ENCODE results near the gene ZDHHC11B.
A peak's percentile ranks its signal among the peaks of the same experiment; 100 is the strongest.
"Not testable (repeated sequence)": the region's sequence is repeated elsewhere in the genome, so short reads cannot be mapped to it uniquely, and the experiment has no call there.

ZDHHC11B gene

DNA sequence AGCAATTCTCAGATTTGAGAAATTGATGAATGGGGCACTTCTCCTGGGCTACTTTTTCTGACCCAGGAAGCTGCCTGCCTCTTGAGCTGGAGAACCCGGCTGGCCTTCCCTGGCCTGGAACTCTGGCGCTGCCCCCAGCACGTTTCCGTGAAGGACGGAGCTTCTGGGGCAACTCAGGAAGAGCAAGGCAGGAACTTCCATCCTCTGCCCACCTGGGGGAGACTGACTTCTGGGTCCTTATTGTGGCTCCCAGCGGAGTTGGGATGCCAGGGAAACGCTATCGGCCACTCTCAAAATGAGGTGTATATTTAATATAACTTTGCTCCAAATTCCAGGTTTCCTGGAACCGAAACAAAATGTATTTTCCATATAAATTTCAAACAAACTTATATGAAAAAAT is 57.4 kb downstream of the ZDHHC11B start:
- TF ChIP-seq CTCF (conservative IDR thresholded peaks at IDR 0.05; ENCODE audit: low read depth, low read length), result peak; percentile 7
- not testable (repeated sequence) for H3K4me3 ChIP-seq (ENCODE audit: low read length); DNase-seq (ENCODE audit: low read depth)

GRCh38 chr5:723865-724264 is 60.7 kb downstream of the ZDHHC11B start:
- not testable (repeated sequence) for H3K4me3 ChIP-seq (ENCODE audit: low read length); DNase-seq (ENCODE audit: low read depth)

DNA sequence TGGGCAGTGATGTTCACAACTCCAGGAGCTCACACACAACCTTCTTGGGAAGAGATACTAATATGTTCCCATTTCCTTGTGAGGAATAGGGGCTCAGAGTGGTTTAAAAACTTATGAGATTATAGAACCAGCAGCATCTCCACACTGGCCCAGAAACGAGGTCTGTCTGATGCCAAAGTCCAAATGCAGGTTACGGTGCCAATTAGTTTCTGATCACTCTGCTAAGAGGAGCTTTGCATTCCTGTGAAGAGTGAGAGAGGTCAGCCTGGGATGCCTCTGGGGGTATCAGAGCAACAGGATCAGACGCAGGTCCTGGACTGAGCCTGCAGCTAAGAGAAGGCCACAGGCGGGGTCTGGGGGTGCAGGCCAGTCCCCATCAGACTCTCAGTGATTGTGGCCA is 61.2 kb downstream of the ZDHHC11B start:
- not testable (repeated sequence) for DNase-seq (ENCODE audit: low read depth)

DNA sequence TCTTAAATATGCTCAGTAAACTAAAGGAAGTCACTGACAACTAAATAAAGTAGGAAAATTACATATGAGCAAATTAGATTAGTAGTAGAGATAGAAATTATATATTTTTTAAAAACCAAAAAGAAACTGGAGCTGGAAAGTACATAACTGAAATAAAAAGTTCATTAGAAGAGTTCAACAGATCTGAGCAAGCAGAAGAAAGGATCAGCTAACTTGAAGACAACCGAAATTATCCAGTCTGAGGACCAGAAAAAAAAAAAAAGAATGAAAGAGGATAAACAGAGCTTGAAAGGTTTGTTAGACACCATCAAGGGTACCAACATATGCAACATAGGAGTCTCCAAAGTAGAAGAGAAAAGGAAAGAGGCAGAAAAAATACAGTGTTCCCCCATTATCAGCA is 65.2 kb downstream of the ZDHHC11B start:
- not testable (repeated sequence) for DNase-seq (ENCODE audit: low read depth)

More for the DNA sequence above, 61.2 kb downstream of the ZDHHC11B start:
- H3K4me3 ChIP-seq (ENCODE audit: low read length), result not testable (repeated sequence)

DNA sequence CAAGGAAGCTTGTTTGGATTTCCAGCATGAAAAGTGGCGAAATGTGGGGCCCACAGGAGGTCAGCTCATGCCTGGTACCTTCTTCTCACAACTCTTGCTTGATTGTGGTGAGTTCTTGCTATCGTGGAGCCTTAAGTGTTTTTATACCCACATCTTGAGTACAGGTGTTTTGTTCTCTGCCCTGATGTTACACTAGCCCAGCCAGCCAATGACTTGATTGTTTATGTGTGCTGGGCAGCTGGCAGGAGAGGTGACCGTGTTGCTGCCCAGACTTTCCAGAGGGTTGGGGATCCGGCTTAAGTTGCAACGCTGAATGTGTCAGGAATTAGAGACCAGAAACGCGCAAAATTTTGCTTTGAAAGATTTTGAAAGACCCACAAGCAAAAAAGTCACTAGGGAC is 67.4 kb downstream of the ZDHHC11B start:
- TF ChIP-seq CTCF (conservative IDR thresholded peaks at IDR 0.05; ENCODE audit: low read depth, low read length), result no peak
- H3K4me3 ChIP-seq (ENCODE audit: low read length), result no peak overlapping the region
- DNase-seq (ENCODE audit: low read depth), result no peak

More for the DNA sequence above, 65.2 kb downstream of the ZDHHC11B start:
- not testable (repeated sequence) for H3K4me3 ChIP-seq (ENCODE audit: low read length)

GRCh38 chr5:716740-717139 is 67.8 kb downstream of the ZDHHC11B start:
- not testable (repeated sequence) for DNase-seq (ENCODE audit: low read depth); H3K4me3 ChIP-seq (ENCODE audit: low read length)

DNA sequence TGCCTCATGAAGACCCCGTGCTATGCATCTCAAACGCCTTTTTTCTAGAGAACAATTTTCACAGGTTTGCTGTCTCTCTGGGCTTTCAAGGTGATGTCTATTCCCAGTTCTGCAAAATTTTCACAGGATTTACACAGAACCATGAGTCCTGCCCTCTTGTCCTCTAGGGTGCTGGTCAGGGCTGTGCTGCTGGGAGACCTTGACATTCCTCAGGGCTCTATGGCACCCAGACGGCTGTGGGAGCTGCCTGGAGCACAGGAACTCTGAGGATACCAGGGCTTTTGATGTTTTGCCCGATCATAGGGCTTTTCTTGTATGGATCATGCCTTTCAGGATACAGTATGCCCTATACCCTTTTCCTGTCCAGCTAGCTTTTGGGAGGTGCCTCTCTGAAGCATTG is 68.9 kb downstream of the ZDHHC11B start:
- DNase-seq (ENCODE audit: low read depth); H3K4me3 ChIP-seq (ENCODE audit: low read length): not testable (repeated sequence)

DNA sequence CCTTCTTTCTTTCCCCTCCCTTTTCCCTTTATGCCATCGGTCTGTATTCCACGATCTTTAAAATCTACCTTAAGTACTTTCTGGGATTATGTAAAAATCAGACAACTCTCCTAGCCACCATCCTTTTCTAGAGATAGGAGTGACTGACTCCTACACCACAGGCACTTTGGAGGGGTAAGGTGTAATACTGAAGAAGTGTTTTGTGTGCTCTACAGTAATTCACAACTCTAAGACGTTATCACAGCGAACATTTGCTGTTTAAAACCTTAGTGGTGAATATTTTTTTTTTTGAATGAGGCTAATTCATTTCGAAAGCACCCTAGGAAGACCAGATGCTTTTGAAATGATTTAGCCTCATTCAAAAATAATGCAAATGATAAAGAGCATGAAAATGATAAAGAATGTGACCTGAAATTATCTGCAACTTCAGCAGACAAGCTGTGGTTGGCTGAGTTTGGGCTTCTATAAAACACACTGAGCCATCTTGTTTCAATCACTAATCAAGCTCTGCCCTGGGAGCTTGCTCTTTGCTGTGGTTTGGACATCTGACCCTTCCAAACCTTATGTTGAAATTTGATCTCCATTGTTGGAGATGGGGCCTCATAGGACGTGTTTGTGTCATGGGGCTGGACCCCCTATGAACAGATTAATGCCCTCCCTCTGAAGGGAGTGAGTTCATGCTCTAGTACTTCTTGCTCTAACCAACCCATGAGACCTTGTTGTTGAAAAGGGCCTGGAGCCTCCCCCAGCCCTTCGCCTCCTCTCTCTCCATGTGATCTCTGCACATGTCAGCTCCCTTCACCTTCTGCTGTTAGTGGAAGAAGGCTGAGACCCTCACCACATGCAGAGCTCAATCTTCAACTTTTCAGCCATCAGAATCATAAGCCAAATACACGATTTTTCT is 70.1 kb downstream of the ZDHHC11B start:
- not testable (repeated sequence) for H3K4me3 ChIP-seq (ENCODE audit: low read length); DNase-seq (ENCODE audit: low read depth)

DNA sequence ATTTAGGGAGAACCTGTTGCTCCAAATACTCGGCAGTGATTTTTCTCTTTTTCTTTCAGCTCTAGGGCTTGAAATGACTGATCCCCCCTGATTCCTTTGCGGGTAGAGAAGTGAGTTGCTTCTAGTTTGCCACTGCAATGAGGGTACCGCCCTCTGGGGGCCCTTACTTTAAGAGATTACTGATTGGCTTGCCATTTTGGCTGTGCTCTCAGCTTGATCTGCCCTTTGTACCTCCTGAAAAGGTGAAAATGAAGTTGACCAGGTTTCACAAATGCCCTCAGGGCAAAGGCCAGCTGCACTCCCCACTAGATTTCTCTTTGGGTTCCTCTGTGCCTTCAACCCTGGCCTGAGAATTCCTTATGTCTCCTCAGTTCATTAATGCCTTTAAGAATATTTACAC is 70.8 kb downstream of the ZDHHC11B start:
- H3K4me3 ChIP-seq (ENCODE audit: low read length); DNase-seq (ENCODE audit: low read depth): not testable (repeated sequence)

GRCh38 chr5:708848-709517 is 75.5 kb downstream of the ZDHHC11B start:
- H3K4me3 ChIP-seq (ENCODE audit: low read length); DNase-seq (ENCODE audit: low read depth): not testable (repeated sequence)

DNA sequence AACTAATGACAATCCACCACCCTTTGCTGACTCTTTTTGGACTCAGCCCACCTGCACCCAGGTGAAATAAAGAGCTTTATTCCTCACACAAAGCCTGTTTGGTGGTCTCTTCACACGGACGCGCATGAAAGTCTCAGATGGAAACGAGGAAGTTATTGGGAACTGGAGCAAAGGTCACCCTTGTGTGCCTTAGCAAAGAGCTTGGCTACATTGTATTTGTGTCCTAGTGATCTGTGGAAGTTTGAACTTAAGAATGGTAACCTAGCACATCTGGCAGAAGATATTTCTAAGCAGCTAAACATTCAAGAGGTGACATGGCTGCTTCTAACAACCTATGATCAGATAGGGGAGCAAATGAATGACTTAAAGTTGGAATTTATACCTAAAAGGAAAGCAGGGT is 76.2 kb downstream of the ZDHHC11B start:
- DNase-seq (ENCODE audit: low read depth), result not testable (repeated sequence)

GRCh38 chr5:706127-706526 is 78.4 kb downstream of the ZDHHC11B start:
- not testable (repeated sequence) for DNase-seq (ENCODE audit: low read depth); H3K4me3 ChIP-seq (ENCODE audit: low read length)

More for the DNA sequence above, 76.2 kb downstream of the ZDHHC11B start:
- not testable (repeated sequence) for H3K4me3 ChIP-seq (ENCODE audit: low read length)

DNA sequence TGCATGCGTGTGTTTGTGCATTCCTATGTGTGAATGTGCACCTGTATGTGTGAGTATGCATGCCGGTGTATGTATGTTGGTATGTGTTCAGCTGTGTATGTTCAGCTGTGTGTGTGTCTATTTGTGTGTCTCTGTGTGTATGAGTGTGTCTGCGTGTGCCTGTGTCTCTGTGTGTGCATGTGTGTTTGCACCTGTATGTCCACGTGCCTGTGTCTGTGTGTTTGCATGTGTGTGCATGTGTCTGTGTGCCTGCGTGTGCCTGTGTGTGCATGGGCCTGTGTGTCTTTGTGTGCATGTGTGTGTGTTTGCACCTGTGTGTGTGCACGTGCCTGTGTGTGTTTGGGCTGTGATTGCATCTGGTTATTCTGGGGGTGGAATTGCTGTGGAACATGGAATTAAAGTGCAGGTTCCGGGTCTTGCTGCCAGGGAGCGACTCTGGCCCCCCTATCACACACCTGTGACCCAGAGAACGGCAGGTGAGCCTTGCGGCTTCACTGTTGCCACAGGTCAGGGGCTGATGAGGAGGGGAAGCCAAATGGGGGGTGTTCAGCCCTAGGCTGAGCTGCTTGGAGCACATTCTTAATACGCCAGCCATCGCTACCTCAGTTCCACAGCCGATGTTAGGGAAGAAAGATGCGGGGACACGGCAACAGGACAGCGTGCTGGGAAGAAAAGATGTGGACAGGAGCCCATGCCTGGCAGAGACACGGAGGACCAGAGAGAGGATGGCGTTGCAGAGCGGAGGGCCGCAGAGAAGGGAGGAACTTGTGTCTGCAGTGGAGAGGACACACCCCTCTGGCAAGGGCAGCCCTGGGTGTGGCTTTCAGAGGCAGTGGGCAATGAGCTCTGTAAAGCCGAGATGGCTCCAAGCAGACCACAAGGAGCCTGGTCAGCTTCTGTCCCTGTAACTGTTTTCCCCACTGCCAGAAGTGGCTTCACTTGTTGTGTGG is 87.5 kb downstream of the ZDHHC11B start:
- not testable (repeated sequence) for DNase-seq (ENCODE audit: low read depth); H3K4me3 ChIP-seq (ENCODE audit: low read length)

- not testable (repeated sequence) for DNase-seq (ENCODE audit: low read depth); H3K4me3 ChIP-seq (ENCODE audit: low read length)
Measured at GRCh38 chr5:696191-696590, 88.3 kb downstream of the ZDHHC11B start.

DNA sequence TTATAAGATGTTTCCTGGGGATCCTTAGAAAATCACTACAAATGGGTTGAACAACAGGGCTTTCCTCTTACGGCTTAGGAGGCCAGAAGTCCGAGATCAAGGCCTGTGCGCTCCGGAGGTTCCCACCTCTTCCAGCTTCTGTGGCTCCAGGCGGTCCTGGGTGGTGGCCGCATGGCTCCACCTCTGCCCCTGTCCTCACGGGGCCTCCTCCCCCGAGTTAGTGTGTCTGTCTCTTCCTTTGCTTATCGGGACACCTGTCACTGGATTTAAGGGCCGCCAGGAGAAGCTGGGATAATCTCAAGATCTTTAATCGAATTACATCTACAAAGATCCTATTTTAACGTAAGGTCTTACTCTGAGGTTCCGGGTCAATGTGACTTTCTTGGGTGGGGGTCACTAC is 89.1 kb downstream of the ZDHHC11B start:
- not testable (repeated sequence) for H3K4me3 ChIP-seq (ENCODE audit: low read length); DNase-seq (ENCODE audit: low read depth)

DNA sequence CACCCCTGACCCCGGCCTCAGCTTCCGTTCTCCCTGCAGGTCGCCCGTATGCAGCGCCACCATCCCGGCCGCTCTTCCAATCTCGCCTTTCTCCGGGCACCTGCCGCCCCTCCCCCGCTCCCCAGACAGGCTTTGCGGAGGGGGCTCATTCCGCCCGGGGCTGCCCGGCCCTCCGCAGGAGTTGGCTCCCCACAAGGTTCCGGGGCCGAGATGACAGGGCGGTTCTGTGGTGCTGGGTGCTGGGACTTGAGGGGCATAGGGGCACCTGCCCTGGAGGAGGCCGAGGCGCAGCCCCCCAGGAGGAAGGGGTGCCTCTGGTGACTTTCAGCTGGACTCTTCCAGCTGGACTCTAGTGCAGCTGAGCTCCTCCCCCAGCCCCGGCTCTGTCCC is 90.5 kb downstream of the ZDHHC11B start:
- not testable (repeated sequence) for DNase-seq (ENCODE audit: low read depth)
- peak overlapping the region; percentile 22 for H3K4me3 ChIP-seq (ENCODE audit: low read length)

Measured in retinal pigment epithelial cell (primary cell).